Esophagus muscularis mucosa (tissue), 4 donors: ENCODE results near the gene E4F1. TPM values are rescaled to one million over a fixed set of nuclear protein-coding genes. Genes with fewer than 3 reads are reported as not detected.
"Not testable (repeated sequence)": the region's sequence is repeated elsewhere in the genome, so short reads cannot be mapped to it uniquely, and the experiment has no call there.

ENCODE experiments used
- DNase-seq: peaks from one replicate; pipeline ENCODE4 v3.0.0-alpha.2; 2017; ENCODE audit errors: extremely low spot score
- H3K27ac ChIP-seq, 4 donors: fragments of 200-600 bp; sonication (generic); replicated peaks in 1 of 4; 1 replicate in 3 of 4; 2 replicates in 1 of 4; pipeline ENCODE4 v1.5.1; 2016 to 2019; ENCODE audit warnings: mild to moderate bottlenecking in 1 of 4
- H3K27me3 ChIP-seq, 4 donors: fragments of 200-600 bp; sonication (generic); one replicate each; pipeline versions ENCODE4 v1.5.1 to v1.6.0; 2016 to 2019
- H3K36me3 ChIP-seq, 4 donors: fragments of 200-600 bp; sonication (generic); one replicate each; pipeline ENCODE4 v1.5.1; 2016 to 2019
- H3K4me1 ChIP-seq, 4 donors: fragments of 200-600 bp; sonication (generic); one replicate each; pipeline ENCODE4 v1.5.1; 2016 to 2019
- H3K4me3 ChIP-seq, 4 donors: fragments of 200-600 bp; sonication (generic); 1 replicate in 2 of 4; 2 replicates in 2 of 4; pipeline ENCODE4 v1.5.1; 2016 to 2019; ENCODE audit warnings: mild to moderate bottlenecking in 4 of 4, moderate library complexity in 1 of 4
- H3K9me3 ChIP-seq, 4 donors: fragments of 200-600 bp; sonication (generic); 1 replicate in 3 of 4; 2 replicates in 1 of 4; pipeline ENCODE4 v1.5.1; 2016 to 2019
- CTCF ChIP-seq, 3 experiments: fragments of 200-600 bp in 2 of 3; fragments of 450-650 bp in 1 of 3; sonication (generic) in 2 of 3; IDR thresholded peaks; one replicate each; pipeline ENCODE4 v1.5.1; 2017 to 2019; ENCODE audit warnings: antibody characterized with exemption in 3 of 3, mild to moderate bottlenecking in 2 of 3, moderate library complexity in 1 of 3
- EP300 ChIP-seq: sonication (generic); formaldehyde crosslinking; IDR thresholded peaks from one replicate; pipeline ENCODE4 v1.6.1; 2017; ENCODE audit warnings: antibody characterized with exemption
- POLR2A ChIP-seq: fragments of 450-650 bp; IDR thresholded peaks from one replicate; pipeline ENCODE4 v1.6.1; 2017; ENCODE audit warnings: antibody characterized with exemption, moderate library complexity, mild to moderate bottlenecking, low read depth
- POLR2AphosphoS5 ChIP-seq, 2 donors: sonication (generic); formaldehyde crosslinking; IDR thresholded peaks; one replicate each; pipeline ENCODE4 v1.6.1; 2017; ENCODE audit warnings: antibody characterized with exemption in 2 of 2
- WGBS: methylation state at CpG from one replicate; pipeline ENCODE4 v1.1.5; 2018; 5-methylcytosine and 5-hydroxymethylcytosine counted together
- intact Hi-C: fragments of 100-400 bp; cut with DNase I; formaldehyde crosslinking; loops from one replicate; pipeline ENCODE4 v1.15.1; 2023
- total RNA-seq, 4 donors: library from RNA; depleted of rRNA; stranded (reverse); fragments of >200 nt; gene quantifications; one replicate each; pipeline versions ENCODE4 v1.1.0 to v1.2.1, GENCODE V29; 2016

E4F1 gene
- total RNA-seq, 4 donors from 2014 or later, result 19.1 to 39.7 (median 28.5) TPM

GRCh38 chr16:2198283-2198682 lies 25.1 kb upstream of the E4F1 start:
- Histone ChIP-seq H3K4me3 (no peak overlapping the region), H3K4me1 (peaks cover 9 to 28% (median 21%) of the 10 kb centered on the region in 4 donors), H3K36me3 (no peaks in the 10 kb centered on the region), H3K27ac (no peak overlapping the region), H3K9me3 (no peaks in the 10 kb centered on the region), H3K27me3 (peaks cover 8 to 54% (median 22%) of the 10 kb centered on the region in 4 donors)
- TF ChIP-seq EP300 (no peak), CTCF (IDR thresholded peaks at IDR 0.05) (no peak), POLR2A (no peak), POLR2AphosphoS5 (IDR thresholded peaks at IDR 0.05) (no peak)
- intact Hi-C loops, result no loop called here
- WGBS, result 71% methylated on average over 4 of the region's 4 CpGs
- DNase-seq, result no peak

GRCh38 chr16:2199095-2199494 lies 24.3 kb upstream of the E4F1 start:
- DNase-seq, result no peak
- H3K4me3 ChIP-seq, result no peak overlapping the region
- H3K27me3 ChIP-seq, result peaks cover 8 to 46% (median 22%) of the 10 kb centered on the region in 4 donors
- no peaks in the 10 kb centered on the region for H3K9me3 ChIP-seq
- peaks cover 9 to 28% (median 21%) of the 10 kb centered on the region in 4 donors for H3K4me1 ChIP-seq
- H3K36me3 ChIP-seq, result no peaks in the 10 kb centered on the region
- no peak for TF ChIP-seq POLR2A
- TF ChIP-seq EP300, result no peak
- no peak for TF ChIP-seq CTCF (IDR thresholded peaks at IDR 0.05)
- TF ChIP-seq POLR2AphosphoS5 (IDR thresholded peaks at IDR 0.05), result no peak
- WGBS, result 68% methylated on average over 5 of the region's 5 CpGs
- intact Hi-C loops, result no loop called here
- no peak overlapping the region for H3K27ac ChIP-seq

- intact Hi-C loops, result no loop called here
- Histone ChIP-seq H3K4me1 (peaks cover 11 to 26% (median 23%) of the 10 kb centered on the region in 4 donors), H3K9me3 (no peaks in the 10 kb centered on the region), H3K36me3 (no peaks in the 10 kb centered on the region), H3K27ac (no peak overlapping the region), H3K27me3 (peaks cover 8 to 40% (median 22%) of the 10 kb centered on the region in 4 donors), H3K4me3 (no peak overlapping the region)
- 50% methylated on average over 2 of the region's 14 CpGs for WGBS
- no peak for TF ChIP-seq POLR2AphosphoS5 (IDR thresholded peaks at IDR 0.05)
- no peak for TF ChIP-seq POLR2A
- DNase-seq, result no peak
Observed at GRCh38 chr16:2199621-2200139, 23.7 kb upstream of the E4F1 start.

GRCh38 chr16:2200313-2200712 lies 23.1 kb upstream of the E4F1 start:
- Histone ChIP-seq H3K27ac (no peak overlapping the region), H3K9me3 (no peaks in the 10 kb centered on the region), H3K36me3 (no peaks in the 10 kb centered on the region), H3K27me3 (peaks cover 8 to 33% (median 18%) of the 10 kb centered on the region in 4 donors), H3K4me3 (no peak overlapping the region), H3K4me1 (peaks cover 9 to 23% (median 21%) of the 10 kb centered on the region in 4 donors)
- no peak for DNase-seq
- 82% methylated on average over 5 of the region's 6 CpGs for WGBS
- intact Hi-C loops, result no loop called here
- no peak for TF ChIP-seq CTCF (IDR thresholded peaks at IDR 0.05)
- TF ChIP-seq POLR2AphosphoS5 (IDR thresholded peaks at IDR 0.05), result no peak
- no peak for TF ChIP-seq EP300
- no peak for TF ChIP-seq POLR2A

- intact Hi-C loops, H3K4me3 ChIP-seq, H3K27ac ChIP-seq, DNase-seq, H3K9me3 ChIP-seq, H3K27me3 ChIP-seq: not testable (repeated sequence)
- H3K4me1 ChIP-seq, result peaks cover 14 to 29% (median 23%) of the 10 kb centered on the region in 4 donors
- H3K36me3 ChIP-seq, result peaks cover 4 to 19% (median 18%) of the 10 kb centered on the region in 4 donors
- 95% methylated on average over 8 of the region's 8 CpGs for WGBS
Observed at GRCh38 chr16:2203119-2203688, 20.2 kb upstream of the E4F1 start.
